ENCODE measurements around the gene TMEM43. TPM values are rescaled to one million over a fixed set of nuclear protein-coding genes. Genes with fewer than 3 reads are reported as not detected.

TMEM43 gene
- total RNA-seq, 1 experiment from 2014 or later: 36.7 TPM

- Mint-ChIP-seq H3K36me3 (ENCODE audit: insufficient read depth in 1 of 3, low read depth in 3 of 3) (peaks cover 23 to 52% (median 45%) of the 10 kb centered on the region in 3 experiments; a peak in 6 of 7 replicates), H3K9me3 (no peaks in the 10 kb centered on the region; a peak in 2 of 5 replicates), H3K4me1 (peaks cover 20 to 23% of the 10 kb centered on the region in 2 experiments), H3K27ac (no peak overlapping the region; a peak in 1 of 7 replicates), H3K27me3 (ENCODE audit: low read depth) (no peaks in the 10 kb centered on the region), H3K4me3 (0 out of 5 replicates have a peak overlapping the region, but pooled peaks of 1 of the 2 experiments have one; percentile 9)
- no peak overlapping the region for H2BK5ac ChIP-seq (ENCODE audit: insufficient read length, low read length)
- H3K27me3 ChIP-seq (ENCODE audit: insufficient read depth, low read length): no peaks in the 10 kb centered on the region
- no peak overlapping the region for H3K23ac ChIP-seq (ENCODE audit: insufficient read length, low read depth, low read length)
- no peak overlapping the region for H2AFZ ChIP-seq (ENCODE audit: low read length)
- WGBS (ENCODE audit: extremely low coverage, insufficient read length, low lambda C conversion rate): no CpG with 5 or more reads among the region's 12 CpGs
- DNase-seq: peak; percentile 2
- no peaks in the 10 kb centered on the region for H3K4me1 ChIP-seq (ENCODE audit: insufficient read depth, low read length)
- H4K91ac ChIP-seq (ENCODE audit: insufficient read length, low read depth, low read length): no peak overlapping the region
- no peaks in the 10 kb centered on the region for H3K9me3 ChIP-seq (ENCODE audit: control insufficient read depth, low read depth, low read length)
- H3K9ac ChIP-seq (ENCODE audit: extremely low read depth, insufficient read length, low read length): no peak overlapping the region
- no peak overlapping the region for H4K8ac ChIP-seq (replicated peaks; ENCODE audit: insufficient read length, low read depth, low read length)
- no peaks in the 10 kb centered on the region for H4K20me1 ChIP-seq (ENCODE audit: control insufficient read depth, insufficient read depth, insufficient read length)
- no peak overlapping the region for H3K14ac ChIP-seq (ENCODE audit: insufficient read depth, low read length)
- no peak overlapping the region for H2BK120ac ChIP-seq (ENCODE audit: low read depth, low read length, poor library complexity, severe bottlenecking)
- no peak overlapping the region for H2BK12ac ChIP-seq (ENCODE audit: insufficient read length, low read depth, low read length)
- H3K18ac ChIP-seq (ENCODE audit: insufficient read length, low read depth, low read length): no peak overlapping the region
- no peak overlapping the region for H2AK5ac ChIP-seq (ENCODE audit: insufficient read length, low read length)
- H3K79me2 ChIP-seq (ENCODE audit: insufficient read depth, low read length): peaks cover 3% of the 10 kb centered on the region; the same call in 1 of the 2 replicates
- no peak overlapping the region for H3K4ac ChIP-seq (ENCODE audit: low read depth, low read length)
- H3T11ph ChIP-seq (ENCODE audit: low read length): no peak overlapping the region
- no peak overlapping the region for H2BK20ac ChIP-seq (ENCODE audit: low read depth, low read length, poor library complexity, severe bottlenecking)
- H3K79me1 ChIP-seq (ENCODE audit: insufficient read depth, low read depth, low read length, poor library complexity, severe bottlenecking): peaks cover 9% of the 10 kb centered on the region
- no peak overlapping the region for H3K27ac ChIP-seq (ENCODE audit: insufficient read length, low read depth, low read length)
- no peak overlapping the region for H4K5ac ChIP-seq (ENCODE audit: insufficient read length, low read depth, low read length)
- H3K4me2 ChIP-seq (ENCODE audit: insufficient read depth, insufficient read length, low read length): no peak overlapping the region
- no peak overlapping the region for H2BK15ac ChIP-seq (ENCODE audit: low read depth, low read length)
- peaks cover 14% of the 10 kb centered on the region for H3K23me2 ChIP-seq (ENCODE audit: insufficient read length, low read depth, low read length, poor library complexity, severe bottlenecking)
- no peak overlapping the region for H3K56ac ChIP-seq (ENCODE audit: insufficient read length, low read depth, low read length)
- no peak for TF ChIP-seq CTCF (conservative IDR thresholded peaks at IDR 0.05)
Observed at GRCh38 chr3:14127516-14128161, 2.8 kb downstream of the TMEM43 start.
